ENCODE measurements around the gene RXFP3. TPM values are rescaled to one million over a fixed set of nuclear protein-coding genes. Genes with fewer than 3 reads are reported as not detected.

Gene RXFP3
- total RNA-seq, 1 donor from 2014 or later, result not detected

GRCh38 chr5:33936004-33936380, 194 bp upstream of the RXFP3 start:
- TF ChIP-seq CTCF (conservative IDR thresholded peaks at IDR 0.05; ENCODE audit: low read depth, low read length), result peak; percentile 23
- peak overlapping the region; percentile 60 for H3K4me3 ChIP-seq (ENCODE audit: low read depth, low read length)
- peak; percentile 15 for DNase-seq (ENCODE audit: low read depth)

GRCh38 chr5:33937017-33937706, 976 bp downstream of the RXFP3 start:
- TF ChIP-seq CTCF (conservative IDR thresholded peaks at IDR 0.05; ENCODE audit: low read depth, low read length), result no peak
- DNase-seq (ENCODE audit: low read depth), result no peak
- H3K4me3 ChIP-seq (ENCODE audit: low read depth, low read length), result peak overlapping the region; percentile 60

- H3K4me3 ChIP-seq (ENCODE audit: low read depth, low read length), result no peak overlapping the region
- DNase-seq (ENCODE audit: low read depth), result no peak
- TF ChIP-seq CTCF (conservative IDR thresholded peaks at IDR 0.05; ENCODE audit: low read depth, low read length), result no peak
These were observed 1.7 kb downstream of the RXFP3 start for GRCh38 chr5:33937707-33938506.

- no peak overlapping the region for H3K4me3 ChIP-seq (ENCODE audit: low read depth, low read length)
- DNase-seq (ENCODE audit: low read depth), result no peak
- no peak for TF ChIP-seq CTCF (conservative IDR thresholded peaks at IDR 0.05; ENCODE audit: low read depth, low read length)
These were observed 2.3 kb downstream of the RXFP3 start for GRCh38 chr5:33938507-33938796.

GRCh38 chr5:33938881-33939280, 2.7 kb downstream of the RXFP3 start:
- TF ChIP-seq CTCF (conservative IDR thresholded peaks at IDR 0.05; ENCODE audit: low read depth, low read length), result no peak
- no peak overlapping the region for H3K4me3 ChIP-seq (ENCODE audit: low read depth, low read length)
- DNase-seq (ENCODE audit: low read depth), result no peak

- DNase-seq (ENCODE audit: low read depth), result peak; percentile 22
- no peak for TF ChIP-seq CTCF (conservative IDR thresholded peaks at IDR 0.05; ENCODE audit: low read depth, low read length)
- H3K4me3 ChIP-seq (ENCODE audit: low read depth, low read length), result no peak overlapping the region
These were observed 3.5 kb downstream of the RXFP3 start for GRCh38 chr5:33939556-33940262.
